GM12878 (cell line): ENCODE data around the gene EEF1B2.

Source experiments
- DPF2 ChIP-seq: fragments of 450-650 bp; IDR thresholded peaks from 2 replicates; pipeline ENCODE4 v1.6.1; 2017; ENCODE audit warnings: mild to moderate bottlenecking
- EP300 ChIP-seq, 2 experiments: fragments of 150-350 bp in 1 of 2; IDR thresholded peaks; 2 replicates each; pipeline ENCODE4 v1.6.1; 2011 to 2012; ENCODE audit warnings: low read depth in 2 of 2, low read length in 2 of 2, borderline replicate concordance in 1 of 2, improper control_type of control experiment in 1 of 2, inconsistent platforms in 1 of 2; ENCODE audit not compliant: control insufficient read depth in 1 of 2
- GATAD2B ChIP-seq: fragments of 450-650 bp; conservative IDR thresholded peaks from 2 replicates; pipeline ENCODE4 v1.6.1; 2017; ENCODE audit warnings: low read depth, mild to moderate bottlenecking, moderate library complexity
- IRF4 ChIP-seq: IDR thresholded peaks from 2 replicates; pipeline ENCODE4 v1.6.1; 2011; ENCODE audit warnings: low read depth, low read length
- JUNB ChIP-seq: IDR thresholded peaks from 2 replicates; pipeline ENCODE4 v1.6.1; 2016; ENCODE audit warnings: antibody characterized with exemption, mild to moderate bottlenecking
- POLR2A ChIP-seq: IDR thresholded peaks from 2 replicates; pipeline ENCODE4 v1.6.1; 2011; ENCODE audit warnings: low read depth, mild to moderate bottlenecking, low read length
- RAD51 ChIP-seq: fragments of 450-650 bp; IDR thresholded peaks from 2 replicates; pipeline ENCODE4 v1.6.1; 2016; ENCODE audit warnings: moderate library complexity, mild to moderate bottlenecking, inconsistent platforms
- SIN3A ChIP-seq: IDR thresholded peaks from 2 replicates; pipeline ENCODE4 v1.6.1; 2012; ENCODE audit warnings: low read depth, low read length, improper control_type of control experiment
- SP1 ChIP-seq: IDR thresholded peaks from one replicate; pipeline ENCODE4 v1.6.1; 2011; ENCODE audit warnings: low read depth, low read length
- TF ChIP-seq, protein P1 (sequence below): IDR thresholded peaks from 2 replicates; pipeline ENCODE4 v1.6.1; 2012; ENCODE audit warnings: mild to moderate bottlenecking, low read depth, low read length
- TF ChIP-seq, protein P2 (sequence below): IDR thresholded peaks from 2 replicates; pipeline ENCODE4 v1.6.1; 2011; ENCODE audit warnings: low read depth, low read length, improper control_type of control experiment, borderline replicate concordance

DNA sequence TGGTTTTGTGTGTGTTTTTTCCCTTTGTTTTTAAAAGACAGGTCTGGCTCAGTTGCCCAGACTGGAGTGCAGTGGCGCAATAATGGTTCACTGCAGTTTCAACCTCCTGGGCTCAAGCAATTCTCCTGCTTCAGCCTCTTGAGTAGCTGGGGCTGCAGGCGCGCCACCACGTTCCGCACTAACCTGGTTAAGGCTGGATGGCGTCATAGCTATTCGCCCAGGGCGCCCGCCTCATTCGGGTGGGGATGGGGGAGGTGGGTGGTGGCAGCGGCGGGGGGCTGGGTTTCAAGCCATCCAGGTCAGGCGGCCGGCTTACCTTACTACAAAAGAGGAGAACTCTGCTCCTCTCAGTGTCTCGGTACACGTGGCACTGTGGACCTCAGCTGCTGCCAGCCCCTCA, 42.8 kb downstream of the EEF1B2 start:
- no peak for TF ChIP-seq DPF2
- TF ChIP-seq, protein P1, sequence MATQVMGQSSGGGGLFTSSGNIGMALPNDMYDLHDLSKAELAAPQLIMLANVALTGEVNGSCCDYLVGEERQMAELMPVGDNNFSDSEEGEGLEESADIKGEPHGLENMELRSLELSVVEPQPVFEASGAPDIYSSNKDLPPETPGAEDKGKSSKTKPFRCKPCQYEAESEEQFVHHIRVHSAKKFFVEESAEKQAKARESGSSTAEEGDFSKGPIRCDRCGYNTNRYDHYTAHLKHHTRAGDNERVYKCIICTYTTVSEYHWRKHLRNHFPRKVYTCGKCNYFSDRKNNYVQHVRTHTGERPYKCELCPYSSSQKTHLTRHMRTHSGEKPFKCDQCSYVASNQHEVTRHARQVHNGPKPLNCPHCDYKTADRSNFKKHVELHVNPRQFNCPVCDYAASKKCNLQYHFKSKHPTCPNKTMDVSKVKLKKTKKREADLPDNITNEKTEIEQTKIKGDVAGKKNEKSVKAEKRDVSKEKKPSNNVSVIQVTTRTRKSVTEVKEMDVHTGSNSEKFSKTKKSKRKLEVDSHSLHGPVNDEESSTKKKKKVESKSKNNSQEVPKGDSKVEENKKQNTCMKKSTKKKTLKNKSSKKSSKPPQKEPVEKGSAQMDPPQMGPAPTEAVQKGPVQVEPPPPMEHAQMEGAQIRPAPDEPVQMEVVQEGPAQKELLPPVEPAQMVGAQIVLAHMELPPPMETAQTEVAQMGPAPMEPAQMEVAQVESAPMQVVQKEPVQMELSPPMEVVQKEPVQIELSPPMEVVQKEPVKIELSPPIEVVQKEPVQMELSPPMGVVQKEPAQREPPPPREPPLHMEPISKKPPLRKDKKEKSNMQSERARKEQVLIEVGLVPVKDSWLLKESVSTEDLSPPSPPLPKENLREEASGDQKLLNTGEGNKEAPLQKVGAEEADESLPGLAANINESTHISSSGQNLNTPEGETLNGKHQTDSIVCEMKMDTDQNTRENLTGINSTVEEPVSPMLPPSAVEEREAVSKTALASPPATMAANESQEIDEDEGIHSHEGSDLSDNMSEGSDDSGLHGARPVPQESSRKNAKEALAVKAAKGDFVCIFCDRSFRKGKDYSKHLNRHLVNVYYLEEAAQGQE, result no peak
- TF ChIP-seq, protein P2, sequence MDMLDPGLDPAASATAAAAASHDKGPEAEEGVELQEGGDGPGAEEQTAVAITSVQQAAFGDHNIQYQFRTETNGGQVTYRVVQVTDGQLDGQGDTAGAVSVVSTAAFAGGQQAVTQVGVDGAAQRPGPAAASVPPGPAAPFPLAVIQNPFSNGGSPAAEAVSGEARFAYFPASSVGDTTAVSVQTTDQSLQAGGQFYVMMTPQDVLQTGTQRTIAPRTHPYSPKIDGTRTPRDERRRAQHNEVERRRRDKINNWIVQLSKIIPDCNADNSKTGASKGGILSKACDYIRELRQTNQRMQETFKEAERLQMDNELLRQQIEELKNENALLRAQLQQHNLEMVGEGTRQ, result no peak
- TF ChIP-seq GATAD2B, result no peak
- no peak for TF ChIP-seq POLR2A
- TF ChIP-seq IRF4, result no peak
- no peak for TF ChIP-seq RAD51
- TF ChIP-seq SP1, result no peak
- no peak for TF ChIP-seq JUNB
- no peak for TF ChIP-seq SIN3A
- no peak for TF ChIP-seq EP300 (IDR thresholded peaks at IDR 0.05; ENCODE audit: borderline replicate concordance in 1 of 2, control insufficient read depth in 1 of 2, low read depth in 2 of 2, low read length in 2 of 2)
